ENCODE measurements around the gene PLSCR4.

PLSCR4 gene

GRCh38 chr3:146164071-146164470 lies 86.8 kb downstream of the PLSCR4 start:
- no peak overlapping the region for H3K9ac ChIP-seq (ENCODE audit: low read depth in 1 of 2, low read length in 2 of 2)
- no peaks in the 10 kb centered on the region for H3K27me3 ChIP-seq (ENCODE audit: control insufficient read depth in 2 of 2, insufficient read depth in 2 of 2, low read length in 2 of 2)
- H3K4me3 ChIP-seq (ENCODE audit: low read length in 2 of 2), result no peak overlapping the region
- no peaks in the 10 kb centered on the region for H3K9me3 ChIP-seq (ENCODE audit: control insufficient read depth in 2 of 2, low read length in 2 of 2)
- no peaks in the 10 kb centered on the region for H3K36me3 ChIP-seq (ENCODE audit: control insufficient read depth in 2 of 2, insufficient read depth in 2 of 2, low read length in 2 of 2)
- H3K4me1 ChIP-seq (ENCODE audit: control insufficient read depth in 2 of 2, insufficient read depth in 2 of 2, low read length in 2 of 2), result peaks cover 5 to 21% of the 10 kb centered on the region in 2 donors
- H3K27ac ChIP-seq (ENCODE audit: low read depth in 2 of 2, low read length in 2 of 2), result no peak overlapping the region

DNA sequence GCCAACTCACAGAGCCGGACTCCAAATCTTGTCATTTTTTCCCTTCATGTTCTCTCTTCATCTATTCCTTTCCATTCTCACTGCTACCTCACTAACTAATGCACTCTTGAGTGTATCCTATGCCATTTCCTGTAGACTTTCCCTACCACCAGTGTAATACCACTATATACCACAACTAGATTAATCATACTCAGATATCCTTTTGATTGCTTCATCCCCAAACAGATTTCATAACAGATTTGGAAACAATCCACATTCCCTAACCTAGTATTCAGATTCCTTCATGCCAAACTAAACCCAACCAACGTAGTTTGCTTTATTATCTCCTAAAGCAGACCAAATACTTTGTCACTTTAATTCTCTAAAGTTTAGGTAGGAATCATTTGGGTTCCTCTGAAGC lies 87.3 kb downstream of the PLSCR4 start:
- Histone ChIP-seq H3K4me1 (ENCODE audit: control insufficient read depth in 2 of 2, insufficient read depth in 2 of 2, low read length in 2 of 2) (peaks cover 6 to 23% of the 10 kb centered on the region in 2 donors), H3K4me3 (ENCODE audit: low read length in 2 of 2) (no peak overlapping the region), H3K27me3 (ENCODE audit: control insufficient read depth in 2 of 2, insufficient read depth in 2 of 2, low read length in 2 of 2) (no peaks in the 10 kb centered on the region), H3K9me3 (ENCODE audit: control insufficient read depth in 2 of 2, low read length in 2 of 2) (no peaks in the 10 kb centered on the region), H3K36me3 (ENCODE audit: control insufficient read depth in 2 of 2, insufficient read depth in 2 of 2, low read length in 2 of 2) (no peaks in the 10 kb centered on the region), H3K9ac (ENCODE audit: low read depth in 1 of 2, low read length in 2 of 2) (no peak overlapping the region), H3K27ac (ENCODE audit: low read depth in 2 of 2, low read length in 2 of 2) (no peak overlapping the region)

GRCh38 chr3:146162561-146162960 lies 88.3 kb downstream of the PLSCR4 start:
- Histone ChIP-seq H3K27ac (ENCODE audit: low read depth in 2 of 2, low read length in 2 of 2) (no peak overlapping the region), H3K4me3 (ENCODE audit: low read length in 2 of 2) (peak overlapping the region in 1 of 2 donors; percentile 97), H3K36me3 (ENCODE audit: control insufficient read depth in 2 of 2, insufficient read depth in 2 of 2, low read length in 2 of 2) (no peaks in the 10 kb centered on the region), H3K9ac (ENCODE audit: low read depth in 1 of 2, low read length in 2 of 2) (no peak overlapping the region), H3K9me3 (ENCODE audit: control insufficient read depth in 2 of 2, low read length in 2 of 2) (no peaks in the 10 kb centered on the region), H3K4me1 (ENCODE audit: control insufficient read depth in 2 of 2, insufficient read depth in 2 of 2, low read length in 2 of 2) (peaks cover 13 to 23% of the 10 kb centered on the region in 2 donors), H3K27me3 (ENCODE audit: control insufficient read depth in 2 of 2, insufficient read depth in 2 of 2, low read length in 2 of 2) (no peaks in the 10 kb centered on the region)

DNA sequence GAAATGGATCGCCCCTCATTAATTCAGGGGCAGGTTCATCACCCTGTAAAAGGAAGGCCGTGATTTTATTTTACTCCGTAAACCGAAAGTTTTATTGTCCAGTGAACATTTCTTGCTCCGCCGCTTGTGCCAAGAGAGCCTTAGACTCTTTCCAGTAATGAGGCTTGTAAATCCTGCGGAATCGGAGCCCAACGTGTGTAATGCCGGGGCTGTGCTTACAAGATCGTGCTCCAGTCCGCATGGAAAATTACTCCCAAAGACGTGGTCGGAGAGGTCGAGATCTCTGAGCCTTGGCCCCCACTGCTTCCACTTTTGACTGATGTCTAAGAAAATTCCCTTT lies 89.3 kb downstream of the PLSCR4 start:
- Histone ChIP-seq H3K27ac (ENCODE audit: low read depth in 2 of 2, low read length in 2 of 2) (peak overlapping the region; percentile 94 to 95), H3K9me3 (ENCODE audit: control insufficient read depth in 2 of 2, low read length in 2 of 2) (no peaks in the 10 kb centered on the region), H3K36me3 (ENCODE audit: control insufficient read depth in 2 of 2, insufficient read depth in 2 of 2, low read length in 2 of 2) (no peaks in the 10 kb centered on the region), H3K4me3 (ENCODE audit: low read length in 2 of 2) (peak overlapping the region; percentile 77 to 97), H3K4me1 (ENCODE audit: control insufficient read depth in 2 of 2, insufficient read depth in 2 of 2, low read length in 2 of 2) (peaks cover 13 to 26% of the 10 kb centered on the region in 2 donors), H3K27me3 (ENCODE audit: control insufficient read depth in 2 of 2, insufficient read depth in 2 of 2, low read length in 2 of 2) (no peaks in the 10 kb centered on the region), H3K9ac (ENCODE audit: low read depth in 1 of 2, low read length in 2 of 2) (peak overlapping the region; percentile 82 to 84)

GRCh38 chr3:146160964-146161662 lies 89.8 kb downstream of the PLSCR4 start, which contains the start of gene PLOD2:
TSS of gene PLOD2 (minus strand) at chr3:146161184. CDS start at chr3:146160989, 195 bp downstream.
- Histone ChIP-seq H3K36me3 (ENCODE audit: control insufficient read depth in 2 of 2, insufficient read depth in 2 of 2, low read length in 2 of 2) (no peaks in the 10 kb centered on the region), H3K27ac (ENCODE audit: low read depth in 2 of 2, low read length in 2 of 2) (peak within 1 kb of the TSS; percentile 94 to 95), H3K9me3 (ENCODE audit: control insufficient read depth in 2 of 2, low read length in 2 of 2) (no peaks in the 10 kb centered on the region), H3K9ac (ENCODE audit: low read depth in 1 of 2, low read length in 2 of 2) (peak within 1 kb of the TSS; percentile 82 to 84), H3K4me1 (ENCODE audit: control insufficient read depth in 2 of 2, insufficient read depth in 2 of 2, low read length in 2 of 2) (peaks cover 13 to 30% of the 10 kb centered on the region in 2 donors), H3K4me3 (ENCODE audit: low read length in 2 of 2) (peak within 1 kb of the TSS; percentile 77 to 97), H3K27me3 (ENCODE audit: control insufficient read depth in 2 of 2, insufficient read depth in 2 of 2, low read length in 2 of 2) (no peaks in the 10 kb centered on the region)

- no peaks in the 10 kb centered on the region for H3K9me3 ChIP-seq (ENCODE audit: control insufficient read depth in 2 of 2, low read length in 2 of 2)
- peak overlapping the region; percentile 82 to 84 for H3K9ac ChIP-seq (ENCODE audit: low read depth in 1 of 2, low read length in 2 of 2)
- peak overlapping the region; percentile 77 to 97 for H3K4me3 ChIP-seq (ENCODE audit: low read length in 2 of 2)
- no peaks in the 10 kb centered on the region for H3K27me3 ChIP-seq (ENCODE audit: control insufficient read depth in 2 of 2, insufficient read depth in 2 of 2, low read length in 2 of 2)
- no peaks in the 10 kb centered on the region for H3K36me3 ChIP-seq (ENCODE audit: control insufficient read depth in 2 of 2, insufficient read depth in 2 of 2, low read length in 2 of 2)
- H3K4me1 ChIP-seq (ENCODE audit: control insufficient read depth in 2 of 2, insufficient read depth in 2 of 2, low read length in 2 of 2), result peaks cover 10 to 30% of the 10 kb centered on the region in 2 donors
- peak overlapping the region; percentile 94 to 95 for H3K27ac ChIP-seq (ENCODE audit: low read depth in 2 of 2, low read length in 2 of 2)
Measured at GRCh38 chr3:146160321-146160963, 90.5 kb downstream of the PLSCR4 start.

GRCh38 chr3:146159616-146160320 lies 91.1 kb downstream of the PLSCR4 start:
- Histone ChIP-seq H3K4me1 (ENCODE audit: control insufficient read depth in 2 of 2, insufficient read depth in 2 of 2, low read length in 2 of 2) (peaks cover 9 to 28% of the 10 kb centered on the region in 2 donors), H3K9ac (ENCODE audit: low read depth in 1 of 2, low read length in 2 of 2) (peak overlapping the region; percentile 82 to 84), H3K27ac (ENCODE audit: low read depth in 2 of 2, low read length in 2 of 2) (peak overlapping the region; percentile 94 to 95)

DNA sequence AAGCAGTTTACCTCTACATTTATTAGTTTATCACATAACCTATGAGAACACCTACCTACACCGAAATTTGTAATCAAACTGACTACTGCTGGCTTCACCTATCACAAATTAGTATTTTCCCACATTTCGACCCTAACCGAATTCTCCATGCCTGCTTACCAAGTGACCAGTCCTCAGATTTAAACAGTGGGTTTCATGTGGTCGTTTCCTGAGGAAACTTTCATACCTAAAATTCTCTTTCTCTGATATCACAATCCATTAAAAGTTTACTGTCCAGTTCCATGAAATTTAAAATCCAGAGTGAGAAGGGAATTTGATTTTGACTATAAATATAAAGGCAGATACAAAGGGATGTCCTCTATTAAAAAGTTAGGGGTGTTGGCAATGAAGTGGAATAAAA lies 91.9 kb downstream of the PLSCR4 start:
- Histone ChIP-seq H3K4me3 (ENCODE audit: low read length in 2 of 2) (peak overlapping the region; percentile 77 to 97), H3K4me1 (ENCODE audit: control insufficient read depth in 2 of 2, insufficient read depth in 2 of 2, low read length in 2 of 2) (peaks cover 9 to 31% of the 10 kb centered on the region in 2 donors), H3K36me3 (ENCODE audit: control insufficient read depth in 2 of 2, insufficient read depth in 2 of 2, low read length in 2 of 2) (no peaks in the 10 kb centered on the region), H3K27ac (ENCODE audit: low read depth in 2 of 2, low read length in 2 of 2) (peak overlapping the region in 1 of 2 donors; percentile 95), H3K27me3 (ENCODE audit: control insufficient read depth in 2 of 2, insufficient read depth in 2 of 2, low read length in 2 of 2) (no peaks in the 10 kb centered on the region), H3K9ac (ENCODE audit: low read depth in 1 of 2, low read length in 2 of 2) (peak overlapping the region in 1 of 2 donors; percentile 84), H3K9me3 (ENCODE audit: control insufficient read depth in 2 of 2, low read length in 2 of 2) (no peaks in the 10 kb centered on the region)

More at GRCh38 chr3:146159616-146160320, 91.1 kb downstream of the PLSCR4 start:
- Histone ChIP-seq H3K9me3 (ENCODE audit: control insufficient read depth in 2 of 2, low read length in 2 of 2) (no peaks in the 10 kb centered on the region), H3K4me3 (ENCODE audit: low read length in 2 of 2) (peak overlapping the region; percentile 77 to 97), H3K27me3 (ENCODE audit: control insufficient read depth in 2 of 2, insufficient read depth in 2 of 2, low read length in 2 of 2) (no peaks in the 10 kb centered on the region), H3K36me3 (ENCODE audit: control insufficient read depth in 2 of 2, insufficient read depth in 2 of 2, low read length in 2 of 2) (no peaks in the 10 kb centered on the region)

DNA sequence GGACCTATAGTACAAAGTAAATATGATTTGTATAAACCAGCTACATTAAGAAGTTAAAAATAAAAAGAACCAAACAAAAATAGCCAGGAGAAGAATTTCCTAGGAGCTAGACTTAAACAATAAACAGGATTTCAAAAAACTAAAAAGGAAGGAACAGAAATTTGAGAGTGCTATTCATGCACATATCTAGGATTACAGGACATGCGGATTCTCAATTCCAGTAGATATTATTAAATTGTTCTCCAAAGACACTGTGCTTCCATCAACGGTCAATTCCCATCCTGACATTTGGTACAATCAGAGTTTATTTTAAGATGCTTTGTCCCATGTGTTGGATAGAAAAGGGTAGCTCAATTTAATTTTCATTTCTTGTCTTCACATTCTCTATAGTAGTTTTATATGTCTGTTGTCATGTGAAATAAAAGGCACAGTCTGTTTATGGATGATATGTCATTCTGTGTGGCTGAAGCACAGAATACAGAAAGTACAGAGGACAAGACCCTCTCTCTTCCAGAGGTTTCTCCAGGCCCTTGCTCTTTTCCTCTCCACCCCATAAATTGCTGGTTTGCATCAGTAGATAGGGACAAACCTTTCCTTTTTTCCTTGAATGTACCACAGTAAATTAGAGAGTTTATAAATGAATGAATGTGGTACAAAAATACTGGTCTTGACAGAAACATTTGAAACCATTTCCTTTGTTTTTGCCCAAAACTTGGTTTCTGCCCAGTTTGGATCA lies 93.4 kb downstream of the PLSCR4 start:
- peaks cover 9 to 29% of the 10 kb centered on the region in 2 donors for H3K4me1 ChIP-seq (ENCODE audit: control insufficient read depth in 2 of 2, insufficient read depth in 2 of 2, low read length in 2 of 2)
- peak overlapping the region in 1 of 2 donors; percentile 9 for H3K9ac ChIP-seq (ENCODE audit: low read depth in 1 of 2, low read length in 2 of 2)
- no peaks in the 10 kb centered on the region for H3K27me3 ChIP-seq (ENCODE audit: control insufficient read depth in 2 of 2, insufficient read depth in 2 of 2, low read length in 2 of 2)
- no peaks in the 10 kb centered on the region for H3K9me3 ChIP-seq (ENCODE audit: control insufficient read depth in 2 of 2, low read length in 2 of 2)
- H3K36me3 ChIP-seq (ENCODE audit: control insufficient read depth in 2 of 2, insufficient read depth in 2 of 2, low read length in 2 of 2), result no peaks in the 10 kb centered on the region
- peak overlapping the region; percentile 69 to 77 for H3K27ac ChIP-seq (ENCODE audit: low read depth in 2 of 2, low read length in 2 of 2)
- peak overlapping the region; percentile 9 to 97 for H3K4me3 ChIP-seq (ENCODE audit: low read length in 2 of 2)
